Left hindlimb (tissue), 1 donor: ENCODE data around the gene ZBTB42.

Experiments
- DNase-seq: peaks from one replicate; pipeline ENCODE4 v3.0.0-alpha.2; 2018

ZBTB42 gene

GRCh38 chr14:104769324-104770071 lies 31.4 kb upstream of the ZBTB42 start:
- DNase-seq, result no peak

- DNase-seq, result no peak
Measured at GRCh38 chr14:104770072-104770579, 30.8 kb upstream of the ZBTB42 start.

GRCh38 chr14:104770851-104771272 lies 30.0 kb upstream of the ZBTB42 start:
- DNase-seq, result no peak

GRCh38 chr14:104771374-104771773 lies 29.5 kb upstream of the ZBTB42 start:
- DNase-seq, result no peak

- no peak for DNase-seq
Measured at GRCh38 chr14:104771918-104772706, 28.8 kb upstream of the ZBTB42 start.

GRCh38 chr14:104772707-104773504 lies 28.0 kb upstream of the ZBTB42 start:
- DNase-seq, result no peak

- no peak for DNase-seq
Measured at GRCh38 chr14:104773505-104774452, 27.1 kb upstream of the ZBTB42 start.

GRCh38 chr14:104774453-104775072 lies 26.3 kb upstream of the ZBTB42 start:
- DNase-seq, result no peak

- DNase-seq, result no peak
Measured at GRCh38 chr14:104775073-104775489, 25.8 kb upstream of the ZBTB42 start.

- DNase-seq, result no peak
Measured at GRCh38 chr14:104776481-104776880, 24.4 kb upstream of the ZBTB42 start.

GRCh38 chr14:104776961-104777807 lies 23.7 kb upstream of the ZBTB42 start:
- no peak for DNase-seq

GRCh38 chr14:104777808-104778249 lies 23.1 kb upstream of the ZBTB42 start:
- no peak for DNase-seq

GRCh38 chr14:104778694-104779331 lies 22.1 kb upstream of the ZBTB42 start:
- no peak for DNase-seq

- DNase-seq, result no peak
Measured at GRCh38 chr14:104779776-104780512, 21.0 kb upstream of the ZBTB42 start.

- no peak for DNase-seq
Measured at GRCh38 chr14:104780513-104781030, 20.3 kb upstream of the ZBTB42 start.

GRCh38 chr14:104781271-104782077 lies 19.4 kb upstream of the ZBTB42 start:
- no peak for DNase-seq

- no peak for DNase-seq
Measured at GRCh38 chr14:104782086-104782807, 18.7 kb upstream of the ZBTB42 start.
